ENCODE data around the gene ZNF468. TPM values are rescaled to one million over a fixed set of nuclear protein-coding genes. Genes with fewer than 3 reads are reported as not detected.
A peak's percentile ranks its signal among the peaks of the same experiment; 100 is the strongest.

ZNF468 gene
- total and polyA plus RNA-seq, 2 donors (not counting 1 experiment from before 2014, with no cell fraction given), result 12.6 to 35.3 TPM

GRCh38 chr19:52898101-52898500, 40.7 kb upstream of the ZNF468 start:
- no peaks in the 10 kb centered on the region for H3K27me3 Mint-ChIP-seq

More at GRCh38 chr19:52898101-52898500, 40.7 kb upstream of the ZNF468 start:
- peaks cover 33% of the 10 kb centered on the region for H3K79me2 ChIP-seq (ENCODE audit: control insufficient read depth, insufficient read depth, low read length)
- 100% methylated on average over 3 of the region's 15 CpGs for WGBS (ENCODE audit: insufficient coverage)
- peaks cover 0 to 10% (median 0%) of the 10 kb centered on the region in 3 donors for H3K9me3 ChIP-seq (ENCODE audit: control extremely low read depth in 1 of 3, control insufficient read depth in 2 of 3, insufficient read depth in 1 of 3, low read length in 2 of 3)
- H3K27ac ChIP-seq (ENCODE audit: low read length in 2 of 2), result peak overlapping the region in 1 of 2 donors; percentile 66
- H3K9ac ChIP-seq (ENCODE audit: low read length), result peak overlapping the region; percentile 85
- DNase-seq (no peak), ATAC-seq (ENCODE audit: low read depth) (no peak)
- H3K27me3 ChIP-seq (replicated peaks in 1 of 4; ENCODE audit: control extremely low read depth in 1 of 4, control insufficient read depth in 3 of 4, insufficient read depth in 4 of 4, low read length in 3 of 4), result no peaks in the 10 kb centered on the region
- peak overlapping the region in 4 of 5 experiments; percentile 85 to 98 (median 98) for H3K4me3 ChIP-seq (ENCODE audit: control extremely low read depth in 1 of 5, extremely low read depth in 1 of 5, insufficient read depth in 1 of 5, low read depth in 2 of 5, low read length in 4 of 5)
- H4K20me1 ChIP-seq (ENCODE audit: control insufficient read depth, insufficient read depth, low read length, poor library complexity, severe bottlenecking), result no peaks in the 10 kb centered on the region
- no peak for TF ChIP-seq CTCF (IDR thresholded peaks at IDR 0.05)
- TF ChIP-seq EZH2 (IDR thresholded peaks at IDR 0.05; ENCODE audit: borderline replicate concordance, insufficient read depth, low read depth, low read length, poor library complexity, severe bottlenecking), result no peak
- peak overlapping the region; percentile 87 for H2AFZ ChIP-seq (ENCODE audit: insufficient read depth, low read depth, low read length, poor library complexity, severe bottlenecking)
- H3K4me1 Mint-ChIP-seq, result peaks cover 14% of the 10 kb centered on the region
- H3K27ac Mint-ChIP-seq, result no peak overlapping the region
- POLR2A ChIA-PET, result no interaction called here
- CTCF ChIA-PET, result no interaction called here
- intact Hi-C loops (cut with micrococcal nuclease), result loop anchor here (5.0 kb wide), 1 partner anchor 299 kb away; no protein-coding TSS in a partner anchor
- peak overlapping the region; percentile 88 for H3K4me2 ChIP-seq (replicated peaks; ENCODE audit: low read depth, low read length, poor library complexity, severe bottlenecking)
- H3K9me3 Mint-ChIP-seq (ENCODE audit: insufficient read depth), result no peaks in the 10 kb centered on the region
- peaks cover 1 to 7% of the 10 kb centered on the region in 2 experiments for H3K36me3 ChIP-seq (replicated peaks in 1 of 2; ENCODE audit: control extremely low read depth in 1 of 2, control insufficient read depth in 1 of 2, extremely low read depth in 1 of 2, insufficient read depth in 2 of 2, low read length in 1 of 2)
- H3K4me3 Mint-ChIP-seq, result peak overlapping the region; percentile 96
- peaks cover 5 to 17% of the 10 kb centered on the region in 2 donors for H3K4me1 ChIP-seq (ENCODE audit: control insufficient read depth in 2 of 2, insufficient read depth in 2 of 2, low read length in 2 of 2)
